CD4-positive, alpha-beta T cell treated with Interleukin-2 at 100 ng/mL for 4 hours (primary cell): Measurements from ENCODE around the gene ZNF444.

Source experiments
- DNase-seq: peaks from one replicate; pipeline ENCODE4 v3.0.0-alpha.2; 2020; ENCODE audit warnings: low spot score

The ZNF444 gene

DNA sequence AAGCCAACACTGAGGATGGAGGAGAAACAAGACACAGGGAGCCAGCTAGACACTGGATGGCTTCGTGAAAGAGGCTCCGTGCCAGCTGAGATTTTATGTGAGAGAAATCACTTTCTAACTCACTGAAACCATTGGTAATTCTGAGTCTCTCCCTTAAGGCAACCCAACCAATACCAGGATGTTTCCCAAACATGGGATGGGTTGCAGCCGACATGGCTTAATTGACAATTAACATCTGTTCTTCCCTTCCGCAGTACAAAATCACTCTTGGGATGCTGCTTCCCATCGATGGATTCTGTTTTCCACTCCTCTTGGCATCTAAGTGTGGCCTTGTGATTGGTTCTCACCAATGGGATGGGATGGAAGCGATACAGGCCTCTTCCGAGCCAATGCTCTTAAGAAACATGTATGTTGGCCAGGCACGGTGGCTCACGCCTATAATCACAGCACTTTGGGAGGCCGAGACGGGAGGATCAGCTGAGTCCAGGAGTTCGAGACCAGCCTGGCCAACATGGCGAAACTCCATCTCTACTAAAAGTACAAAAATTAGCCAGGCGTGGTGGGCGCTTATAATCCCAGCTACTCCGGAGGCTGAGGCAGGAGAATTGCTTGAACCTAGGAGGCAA is 17.7 kb upstream of the ZNF444 start:
- no peak for DNase-seq

DNA sequence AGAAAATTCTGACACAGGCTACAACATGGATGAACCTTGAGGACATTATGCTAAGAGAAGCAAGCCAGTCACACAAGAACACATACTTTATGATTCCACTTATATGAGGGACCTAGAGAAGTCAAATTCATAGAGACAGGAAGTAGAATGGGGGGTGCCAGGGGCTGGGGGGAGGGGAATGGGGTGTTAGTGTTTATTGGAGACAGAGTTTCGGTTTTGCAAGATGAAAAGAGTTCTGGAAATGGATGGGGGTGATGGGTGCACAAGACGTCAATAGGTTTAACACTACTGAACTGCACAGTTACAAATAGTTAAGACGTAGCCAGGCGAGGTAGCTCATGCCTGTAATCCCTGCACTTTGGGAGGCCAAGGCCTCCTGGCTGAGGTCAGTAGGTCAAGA is 16.5 kb upstream of the ZNF444 start:
- DNase-seq = no peak

GRCh38 chr19:56125806-56126590 is 15.1 kb upstream of the ZNF444 start:
- DNase-seq = no peak

- no peak for DNase-seq
Measured at GRCh38 chr19:56126983-56127780, 13.9 kb upstream of the ZNF444 start.

GRCh38 chr19:56130006-56130405 is 11.1 kb upstream of the ZNF444 start:
- no peak for DNase-seq

- DNase-seq = no peak
Measured at GRCh38 chr19:56131651-56132050, 9.4 kb upstream of the ZNF444 start.

DNA sequence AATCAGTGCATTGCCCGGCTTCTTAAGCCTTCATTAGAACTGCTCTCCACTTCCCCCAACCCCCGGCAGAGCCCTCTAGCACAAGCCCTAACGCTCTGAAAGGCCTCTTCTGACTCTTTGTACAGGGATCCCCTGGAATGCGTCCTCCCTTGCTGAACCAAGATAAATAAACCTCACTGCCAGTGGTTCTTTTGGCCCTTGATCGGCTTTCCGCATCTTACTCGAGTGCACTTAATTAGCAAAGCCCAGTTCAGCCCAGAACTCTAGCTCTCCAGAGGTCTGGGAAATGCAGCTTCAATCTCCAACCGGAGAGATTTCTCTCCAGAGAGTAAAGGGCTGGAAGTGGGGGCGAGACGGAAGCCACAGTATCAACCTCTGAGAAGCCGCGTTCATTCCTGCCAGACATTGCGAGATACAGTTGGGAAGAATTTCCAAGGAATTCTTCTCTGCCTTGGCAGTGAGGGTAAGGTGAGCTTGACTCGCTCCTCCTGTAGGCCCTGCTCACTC is 8.7 kb upstream of the ZNF444 start:
- DNase-seq = no peak

DNA sequence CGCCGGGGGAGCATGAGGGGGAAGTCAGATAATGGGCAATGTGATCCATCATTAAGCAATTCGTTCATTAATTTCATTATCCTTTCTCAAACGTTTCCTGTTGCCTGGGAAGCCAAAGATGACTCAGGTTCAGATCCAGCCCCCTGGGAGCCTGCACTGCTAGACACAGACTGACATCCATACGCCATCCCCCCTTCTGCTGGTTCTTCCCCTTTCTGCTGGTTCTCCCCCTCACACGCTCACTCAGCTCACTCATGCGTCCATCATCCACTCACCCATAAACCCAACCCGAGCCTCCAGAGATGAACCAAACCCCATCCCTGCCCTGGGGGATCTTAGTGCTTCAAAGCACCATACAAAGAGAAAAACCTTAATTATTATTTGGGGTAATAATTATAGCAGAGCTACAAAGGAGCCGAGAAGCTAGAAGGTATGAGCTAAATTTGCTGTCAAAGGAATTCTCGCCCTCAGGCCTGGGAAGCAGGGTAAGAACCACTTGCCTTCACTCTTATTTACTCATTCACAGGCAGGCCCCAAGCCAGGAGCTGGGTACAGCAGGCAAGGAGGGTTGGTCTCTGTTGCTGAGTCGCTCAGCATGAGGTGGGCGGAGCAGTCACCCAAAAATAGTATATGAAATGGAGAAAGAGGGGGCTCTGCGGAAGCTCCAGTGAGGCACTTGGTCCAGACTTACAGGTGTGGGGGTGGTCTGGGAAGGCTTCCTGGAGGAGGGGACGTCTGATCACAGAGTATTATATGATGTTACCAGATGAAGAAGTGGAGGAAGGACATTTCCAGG is 7.0 kb upstream of the ZNF444 start:
- DNase-seq = no peak

GRCh38 chr19:56134654-56134921 is 6.5 kb upstream of the ZNF444 start:
- DNase-seq = no peak

DNA sequence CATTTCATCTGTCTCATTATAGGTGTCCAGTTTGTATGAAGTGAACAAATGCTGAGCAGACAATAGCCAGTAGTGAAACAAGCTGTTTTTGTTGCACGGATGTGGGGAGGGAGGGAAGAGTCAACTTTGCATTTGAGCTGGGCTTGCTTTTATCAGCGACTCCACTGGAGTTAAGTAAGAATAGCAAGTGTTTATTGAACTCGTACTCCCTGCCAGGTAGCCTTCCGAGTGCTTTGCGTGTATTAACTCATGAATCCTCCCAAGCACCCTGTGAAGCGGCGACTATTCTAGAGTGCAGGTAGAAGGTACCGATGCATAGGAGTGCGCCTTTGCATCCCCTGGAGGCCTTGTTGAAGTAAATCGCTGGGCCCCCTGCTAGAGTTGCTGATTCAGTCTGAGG is 4.7 kb upstream of the ZNF444 start:
- no peak for DNase-seq

- no peak for DNase-seq
Measured at GRCh38 chr19:56137405-56137804, 3.7 kb upstream of the ZNF444 start.

DNA sequence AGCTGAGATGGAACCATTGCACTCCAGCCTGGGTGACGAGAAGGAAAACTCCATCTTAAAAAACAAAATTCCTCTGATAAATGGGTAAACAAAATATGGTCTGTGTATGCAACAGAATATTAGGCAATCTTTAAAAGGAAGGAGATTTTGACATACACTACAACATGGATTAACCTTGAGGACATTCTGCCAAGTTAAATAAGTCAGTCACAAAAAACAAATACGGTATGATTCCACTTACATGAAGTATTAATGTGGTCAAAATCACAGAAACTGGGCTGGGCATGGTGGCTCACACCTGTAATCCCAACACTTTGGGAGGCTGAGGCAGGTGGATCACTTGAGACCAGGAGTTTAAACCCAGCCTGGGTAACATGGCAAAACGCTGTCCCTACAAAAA is 3.0 kb upstream of the ZNF444 start:
- DNase-seq = no peak

GRCh38 chr19:56139847-56140582 is 1.1 kb upstream of the ZNF444 start:
- DNase-seq = no peak

GRCh38 chr19:56141417-56141993 is 418 bp downstream of the ZNF444 start:
- no peak for DNase-seq

GRCh38 chr19:56142087-56142787 is 1.1 kb downstream of the ZNF444 start:
- no peak for DNase-seq

GRCh38 chr19:56142897-56143434 is 1.9 kb downstream of the ZNF444 start:
- no peak for DNase-seq

- DNase-seq = no peak
Measured at GRCh38 chr19:56144376-56144775, 3.3 kb downstream of the ZNF444 start.

- no peak for DNase-seq
Measured at GRCh38 chr19:56144831-56145230, 3.7 kb downstream of the ZNF444 start.

DNA sequence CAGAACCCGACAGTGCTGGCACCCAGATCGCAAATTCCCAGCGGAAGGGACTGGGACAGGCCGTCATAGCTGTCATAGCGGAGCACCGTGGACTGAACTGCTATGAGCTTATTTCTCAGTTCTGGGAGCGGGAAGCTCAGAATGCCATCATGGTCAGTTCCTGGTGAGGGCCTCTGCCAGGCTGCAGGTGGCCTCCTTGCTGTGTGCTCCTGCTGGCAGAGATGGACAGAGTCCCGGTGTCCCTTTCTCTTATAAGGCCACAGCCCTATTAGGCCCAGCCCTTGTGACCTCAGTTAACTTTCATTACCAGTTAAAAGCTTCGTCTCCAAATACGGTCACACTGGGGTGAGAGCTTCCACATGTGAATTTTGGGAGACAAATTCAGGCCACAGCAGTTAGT is 4.6 kb downstream of the ZNF444 start:
- no peak for DNase-seq

- no peak for DNase-seq
Measured at GRCh38 chr19:56146904-56147303, 5.8 kb downstream of the ZNF444 start.
